Measurements from ENCODE around the gene ANO4.

ANO4 gene

DNA sequence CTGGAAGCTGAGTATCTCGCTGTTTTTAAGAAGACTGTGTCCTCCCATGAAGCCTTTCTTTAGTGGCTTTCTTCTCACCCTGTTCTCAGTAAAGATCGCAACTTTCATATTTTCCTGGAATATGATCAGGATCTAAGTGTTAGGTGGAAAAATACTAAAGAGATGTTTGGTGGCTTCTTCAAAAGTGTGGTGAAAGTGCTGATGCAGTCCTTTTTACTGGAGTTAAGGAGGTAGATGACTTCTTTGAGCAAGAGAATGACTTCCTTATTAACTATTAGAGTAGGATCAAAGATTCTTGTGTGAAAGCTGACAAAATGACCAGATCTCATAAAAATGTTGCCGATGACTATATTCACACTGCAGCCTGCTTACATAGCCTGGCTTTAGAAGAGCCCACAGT is 273.8 kb downstream of the ANO4 start:
- no peak overlapping the region for H3K27ac ChIP-seq
- no peaks in the 10 kb centered on the region for H3K9me3 ChIP-seq
- no peaks in the 10 kb centered on the region for H3K27me3 ChIP-seq
- no peak overlapping the region for H3K4me2 ChIP-seq
- H4K20me1 ChIP-seq = no peaks in the 10 kb centered on the region
- no peaks in the 10 kb centered on the region for H3K4me1 ChIP-seq
- H3K9ac ChIP-seq = no peak overlapping the region
- H3K36me3 ChIP-seq = no peaks in the 10 kb centered on the region
- no peak overlapping the region for H3K4me3 ChIP-seq
- TF ChIP-seq Cebpa-rat (IDR thresholded peaks at IDR 0.05) = no peak

DNA sequence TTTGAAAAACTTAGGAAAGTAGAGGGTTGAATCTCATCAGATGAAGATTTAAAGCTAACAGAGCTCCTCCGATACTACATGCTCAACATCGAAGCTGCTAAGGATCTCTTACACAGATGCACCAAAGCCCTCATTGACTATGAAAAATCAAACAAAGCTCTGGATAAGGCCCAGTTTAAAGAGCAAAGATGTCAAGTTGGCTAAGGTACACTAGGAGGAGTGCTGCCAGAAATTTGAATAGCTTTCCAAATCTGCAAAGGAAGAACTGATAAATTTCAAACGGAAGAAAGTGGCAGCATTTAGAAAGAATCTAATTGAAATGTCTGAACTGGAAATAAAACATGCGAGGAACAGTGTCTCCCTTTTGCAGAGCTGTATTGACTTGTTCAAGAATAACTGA is 274.3 kb downstream of the ANO4 start:
- H3K27ac ChIP-seq = no peak overlapping the region
- H3K4me1 ChIP-seq = no peaks in the 10 kb centered on the region
- no peaks in the 10 kb centered on the region for H3K9me3 ChIP-seq
- H3K9ac ChIP-seq = no peak overlapping the region
- no peaks in the 10 kb centered on the region for H3K27me3 ChIP-seq
- no peak overlapping the region for H3K4me3 ChIP-seq
- H3K4me2 ChIP-seq = no peak overlapping the region
- no peak for TF ChIP-seq Cebpa-rat (IDR thresholded peaks at IDR 0.05)
- no peaks in the 10 kb centered on the region for H4K20me1 ChIP-seq
- H3K36me3 ChIP-seq = no peaks in the 10 kb centered on the region

DNA sequence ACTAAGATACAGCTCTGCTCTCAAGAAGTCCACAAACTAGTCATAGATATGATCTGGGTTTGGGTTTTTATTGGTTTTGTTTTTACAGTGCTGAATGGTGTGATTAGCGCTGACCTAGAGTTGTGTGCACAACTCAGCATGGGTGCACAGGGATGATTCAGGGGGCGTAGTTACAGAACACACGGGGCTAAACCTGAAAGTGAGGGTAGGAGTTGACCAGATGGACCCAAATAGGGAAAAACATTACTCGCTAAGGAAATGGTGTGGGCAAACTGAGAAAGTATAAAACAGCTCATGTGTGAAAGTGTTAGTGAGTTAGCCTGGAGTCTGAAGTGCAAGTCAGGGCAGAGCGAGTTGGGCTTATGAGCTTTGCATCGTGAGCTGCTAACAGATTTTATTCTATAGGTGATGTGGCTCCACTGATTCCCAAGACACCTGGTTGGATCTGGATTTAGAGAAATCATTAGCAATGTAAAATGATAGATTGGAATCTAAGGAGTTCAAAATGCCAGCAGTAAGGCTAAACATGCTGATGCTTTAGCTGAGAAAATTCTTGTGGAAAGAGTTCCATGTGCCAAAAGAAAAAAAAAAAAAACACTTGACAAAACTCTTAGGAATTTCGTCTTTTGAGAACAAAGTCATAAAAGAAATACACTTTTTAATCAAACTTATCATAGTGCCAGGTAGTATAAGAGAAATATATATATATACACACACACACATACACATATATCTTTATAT is 280.5 kb downstream of the ANO4 start:
- no peak overlapping the region for H3K4me3 ChIP-seq
- H3K9me3 ChIP-seq = no peaks in the 10 kb centered on the region
- H4K20me1 ChIP-seq = no peaks in the 10 kb centered on the region
- no peak overlapping the region for H3K9ac ChIP-seq
- H3K4me1 ChIP-seq = no peaks in the 10 kb centered on the region
- H3K27me3 ChIP-seq = no peaks in the 10 kb centered on the region
- no peak overlapping the region for H3K4me2 ChIP-seq
- H3K27ac ChIP-seq = no peak overlapping the region
- TF ChIP-seq Cebpa-rat (IDR thresholded peaks at IDR 0.05) = no peak
- H3K36me3 ChIP-seq = no peaks in the 10 kb centered on the region

DNA sequence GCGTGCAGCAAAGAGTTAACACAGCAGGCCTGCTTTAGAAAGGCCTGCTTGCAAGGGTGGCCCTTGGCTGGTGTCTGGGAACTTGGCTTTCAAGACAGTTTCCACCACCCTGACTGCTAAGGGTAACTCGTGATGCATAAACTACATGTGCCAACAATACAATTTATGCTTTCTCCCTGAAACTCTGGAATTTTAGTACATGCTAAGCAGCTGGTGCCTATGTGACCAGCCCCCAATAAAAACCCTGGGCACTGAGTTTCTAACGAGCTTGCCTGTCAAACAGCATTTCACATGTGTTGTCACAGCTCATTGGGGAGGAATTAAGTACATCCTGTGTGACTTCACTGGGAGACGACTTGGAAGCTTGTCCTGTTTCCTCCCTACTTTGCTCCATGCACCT is 282.3 kb downstream of the ANO4 start:
- Histone ChIP-seq H3K27ac (no peak overlapping the region), H3K4me3 (no peak overlapping the region), H4K20me1 (no peaks in the 10 kb centered on the region), H3K9ac (no peak overlapping the region), H3K4me2 (no peak overlapping the region), H3K36me3 (no peaks in the 10 kb centered on the region), H3K4me1 (no peaks in the 10 kb centered on the region), H3K9me3 (no peaks in the 10 kb centered on the region), H3K27me3 (no peaks in the 10 kb centered on the region)
- TF ChIP-seq Cebpa-rat (IDR thresholded peaks at IDR 0.05) = no peak

DNA sequence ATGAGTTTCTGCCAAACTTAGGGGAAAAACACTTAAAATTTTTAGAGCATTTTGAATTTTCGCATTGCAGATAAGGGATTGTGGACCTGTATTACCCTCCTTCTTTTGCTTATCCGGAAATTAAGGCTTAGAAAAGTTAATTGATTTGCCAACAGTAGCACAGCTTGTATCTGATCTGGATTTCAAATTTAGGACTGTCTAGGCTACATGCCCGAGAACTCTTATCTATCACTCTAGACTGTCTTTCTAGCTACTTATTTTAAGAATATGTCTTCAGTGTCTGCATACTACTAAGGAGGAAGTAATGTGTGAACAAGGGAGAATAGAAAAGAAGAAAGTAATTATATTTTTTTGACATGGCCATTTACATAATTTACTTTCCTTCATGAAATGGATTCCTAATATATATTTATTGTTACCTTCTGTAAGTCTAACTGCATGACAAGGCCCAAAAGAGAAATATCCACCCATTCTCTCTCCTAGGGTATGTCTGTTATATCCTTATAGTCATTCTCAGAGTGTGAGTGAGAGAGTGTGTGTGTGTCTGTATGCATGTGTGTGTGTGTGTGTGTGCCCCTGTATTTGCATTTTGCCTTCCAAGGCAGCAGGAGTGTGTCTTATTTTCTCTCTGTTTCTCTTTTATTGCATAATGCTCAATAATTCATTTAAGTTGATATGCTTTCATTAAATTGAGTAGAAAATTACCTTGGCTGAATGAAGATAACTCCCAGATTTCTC is 283.4 kb downstream of the ANO4 start:
- no peaks in the 10 kb centered on the region for H3K4me1 ChIP-seq
- TF ChIP-seq Cebpa-rat (IDR thresholded peaks at IDR 0.05) = no peak
- H4K20me1 ChIP-seq = no peaks in the 10 kb centered on the region
- no peaks in the 10 kb centered on the region for H3K36me3 ChIP-seq
- H3K27me3 ChIP-seq = no peaks in the 10 kb centered on the region
- no peak overlapping the region for H3K27ac ChIP-seq
- no peaks in the 10 kb centered on the region for H3K9me3 ChIP-seq
- no peak overlapping the region for H3K4me2 ChIP-seq
- H3K9ac ChIP-seq = no peak overlapping the region
- H3K4me3 ChIP-seq = no peak overlapping the region

DNA sequence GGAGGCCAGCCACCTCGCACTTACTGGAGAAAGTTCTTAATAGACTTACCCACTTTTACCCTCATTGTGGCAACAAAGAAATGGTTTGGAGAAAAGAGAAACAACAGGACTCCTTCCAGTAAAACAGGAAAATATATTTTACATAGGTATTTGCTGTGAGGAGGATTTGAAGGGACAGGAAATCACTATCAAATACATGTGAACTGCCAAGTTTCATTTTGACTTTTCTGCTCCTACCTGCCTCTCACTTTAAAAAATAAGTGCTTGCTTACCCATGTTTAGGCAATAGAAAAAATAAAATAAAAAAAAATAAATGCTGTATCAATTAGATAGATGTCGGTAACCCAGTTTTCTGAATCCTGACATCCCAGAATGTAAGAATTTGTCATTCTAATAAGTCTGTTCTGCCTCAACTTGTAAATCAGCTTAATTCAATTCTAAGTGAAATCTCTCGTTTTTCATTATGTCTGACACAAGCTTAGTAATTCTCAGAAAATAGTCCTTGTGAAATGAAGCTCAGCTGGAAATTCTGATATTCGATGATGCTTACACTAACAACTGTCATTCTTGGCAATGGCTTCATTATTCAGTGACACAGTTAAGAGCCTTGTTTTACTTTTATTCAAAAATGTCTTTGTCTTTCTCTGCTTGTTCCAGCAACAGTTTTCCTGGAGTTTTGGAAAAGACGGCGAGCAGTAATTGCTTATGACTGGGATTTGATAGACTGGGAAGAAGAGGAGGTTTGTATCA is 284.1 kb downstream of the ANO4 start:
- no peaks in the 10 kb centered on the region for H3K27me3 ChIP-seq
- H3K4me3 ChIP-seq = no peak overlapping the region
- H3K36me3 ChIP-seq = no peaks in the 10 kb centered on the region
- no peak overlapping the region for H3K9ac ChIP-seq
- no peak overlapping the region for H3K4me2 ChIP-seq
- H3K9me3 ChIP-seq = no peaks in the 10 kb centered on the region
- H4K20me1 ChIP-seq = no peaks in the 10 kb centered on the region
- TF ChIP-seq Cebpa-rat (IDR thresholded peaks at IDR 0.05) = no peak
- H3K4me1 ChIP-seq = no peaks in the 10 kb centered on the region
- no peak overlapping the region for H3K27ac ChIP-seq

DNA sequence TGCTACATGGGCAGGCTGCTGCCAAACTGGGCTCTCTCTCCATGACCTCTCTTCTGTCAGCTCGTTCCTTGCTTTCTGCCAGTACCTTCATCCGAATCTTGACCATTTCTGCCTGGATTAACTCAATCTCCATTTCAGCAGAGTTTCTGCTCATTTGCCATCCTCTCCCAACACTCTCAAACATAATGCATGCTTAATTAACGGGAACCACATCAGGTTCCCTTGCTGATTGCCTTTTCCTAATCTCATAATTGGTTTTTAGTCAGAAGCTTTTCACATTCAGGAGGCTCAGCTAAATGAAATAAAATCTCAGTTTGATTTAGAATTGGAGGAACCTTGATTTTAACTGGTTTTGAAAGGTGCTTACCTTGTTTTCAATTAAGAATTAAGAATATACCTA is 288.1 kb downstream of the ANO4 start:
- Histone ChIP-seq H3K4me3 (no peak overlapping the region), H3K9me3 (no peaks in the 10 kb centered on the region), H4K20me1 (no peaks in the 10 kb centered on the region), H3K4me1 (no peaks in the 10 kb centered on the region), H3K9ac (no peak overlapping the region), H3K36me3 (no peaks in the 10 kb centered on the region), H3K27me3 (no peaks in the 10 kb centered on the region), H3K4me2 (no peak overlapping the region), H3K27ac (no peak overlapping the region)
- TF ChIP-seq Cebpa-rat (IDR thresholded peaks at IDR 0.05) = no peak

DNA sequence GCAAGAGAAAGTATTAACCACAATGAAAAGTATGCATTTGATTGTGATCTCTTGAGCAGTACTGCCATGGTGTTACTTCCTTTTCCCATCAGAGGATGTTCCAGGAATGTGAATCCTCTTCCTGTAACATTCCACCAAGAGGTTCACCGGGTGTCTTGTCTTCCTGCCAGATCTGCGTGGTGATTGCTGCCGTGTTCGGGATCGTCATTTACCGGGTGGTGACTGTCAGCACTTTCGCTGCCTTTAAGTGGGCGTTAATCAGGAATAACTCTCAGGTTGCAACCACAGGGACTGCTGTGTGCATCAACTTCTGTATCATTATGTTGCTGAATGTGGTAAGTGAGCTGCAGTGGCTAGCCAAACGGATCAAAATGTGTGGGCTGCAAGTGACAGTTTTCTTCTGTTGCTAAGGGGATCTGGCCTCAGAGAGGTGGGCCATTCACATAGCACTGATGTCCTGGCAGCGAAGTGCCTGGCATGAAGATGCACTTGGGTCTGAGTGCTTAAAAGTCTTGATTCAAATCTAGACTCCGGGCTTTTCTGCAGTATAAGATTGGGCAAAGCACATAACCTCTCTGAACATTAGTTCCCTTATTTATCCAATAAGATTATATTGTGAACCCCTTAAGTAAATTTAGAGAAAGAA is 292.0 kb downstream of the ANO4 start:
- Histone ChIP-seq H3K4me2 (no peak overlapping the region), H3K36me3 (no peaks in the 10 kb centered on the region), H3K9ac (no peak overlapping the region), H3K27ac (no peak overlapping the region), H3K4me3 (no peak overlapping the region), H4K20me1 (no peaks in the 10 kb centered on the region), H3K27me3 (no peaks in the 10 kb centered on the region), H3K9me3 (no peaks in the 10 kb centered on the region), H3K4me1 (no peaks in the 10 kb centered on the region)
- no peak for TF ChIP-seq Cebpa-rat (IDR thresholded peaks at IDR 0.05)

DNA sequence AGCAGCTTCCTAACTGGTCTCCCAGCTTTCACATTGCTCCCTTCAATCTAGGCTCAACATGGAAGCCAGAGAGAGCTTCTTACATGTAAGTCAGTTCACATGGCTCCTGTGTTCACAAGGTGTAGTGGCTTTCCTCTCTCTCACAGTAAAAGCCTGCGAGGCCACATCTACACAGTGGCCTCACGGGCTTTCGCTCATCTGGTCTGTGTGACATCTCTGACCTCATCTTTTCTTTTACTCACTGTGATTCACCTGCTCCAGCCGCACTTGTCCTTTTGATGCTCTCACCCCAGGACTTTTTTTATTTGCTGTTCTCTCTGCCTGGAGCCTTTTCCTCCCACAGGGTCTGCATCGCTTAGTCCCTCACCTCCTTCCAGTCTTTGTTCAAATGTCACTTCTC is 293.3 kb downstream of the ANO4 start:
- no peaks in the 10 kb centered on the region for H4K20me1 ChIP-seq
- no peak overlapping the region for H3K27ac ChIP-seq
- H3K36me3 ChIP-seq = no peaks in the 10 kb centered on the region
- no peaks in the 10 kb centered on the region for H3K9me3 ChIP-seq
- no peak overlapping the region for H3K4me2 ChIP-seq
- H3K9ac ChIP-seq = no peak overlapping the region
- no peaks in the 10 kb centered on the region for H3K4me1 ChIP-seq
- no peaks in the 10 kb centered on the region for H3K27me3 ChIP-seq
- no peak overlapping the region for H3K4me3 ChIP-seq
- TF ChIP-seq Cebpa-rat (IDR thresholded peaks at IDR 0.05) = no peak
